ENCODE data around the gene UGP2. TPM values are rescaled to one million over a fixed set of nuclear protein-coding genes. Genes with fewer than 3 reads are reported as not detected.
"Not testable (repeated sequence)": the region's sequence is repeated elsewhere in the genome, so short reads cannot be mapped to it uniquely, and the experiment has no call there.

UGP2 gene
- total and polyA plus RNA-seq, 2 donors from 2014 or later, result 118 to 140 TPM

DNA sequence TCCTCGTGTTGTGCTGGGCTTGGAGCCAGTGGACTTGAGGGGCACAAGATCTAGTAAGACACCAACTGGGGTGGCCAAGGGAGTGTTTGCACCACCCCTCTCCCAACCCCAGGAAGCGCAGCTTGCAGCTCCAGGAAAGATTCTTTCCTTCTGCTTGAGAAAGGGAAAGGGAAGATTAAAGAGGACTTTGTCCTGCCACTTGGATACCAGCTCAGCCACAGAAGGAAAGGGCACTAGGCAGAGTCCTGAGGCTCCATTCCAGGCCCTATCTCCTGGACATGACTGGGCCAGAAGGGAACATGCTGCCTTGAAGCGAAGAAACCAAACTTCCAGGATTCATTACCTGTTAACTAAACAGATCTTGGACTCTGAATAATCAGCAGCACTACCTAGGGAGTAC lies 44.9 kb upstream of the UGP2 start:
- H3K4me3 ChIP-seq (ENCODE audit: low read length in 3 of 3), result no peak overlapping the region
- TF ChIP-seq, protein P1, sequence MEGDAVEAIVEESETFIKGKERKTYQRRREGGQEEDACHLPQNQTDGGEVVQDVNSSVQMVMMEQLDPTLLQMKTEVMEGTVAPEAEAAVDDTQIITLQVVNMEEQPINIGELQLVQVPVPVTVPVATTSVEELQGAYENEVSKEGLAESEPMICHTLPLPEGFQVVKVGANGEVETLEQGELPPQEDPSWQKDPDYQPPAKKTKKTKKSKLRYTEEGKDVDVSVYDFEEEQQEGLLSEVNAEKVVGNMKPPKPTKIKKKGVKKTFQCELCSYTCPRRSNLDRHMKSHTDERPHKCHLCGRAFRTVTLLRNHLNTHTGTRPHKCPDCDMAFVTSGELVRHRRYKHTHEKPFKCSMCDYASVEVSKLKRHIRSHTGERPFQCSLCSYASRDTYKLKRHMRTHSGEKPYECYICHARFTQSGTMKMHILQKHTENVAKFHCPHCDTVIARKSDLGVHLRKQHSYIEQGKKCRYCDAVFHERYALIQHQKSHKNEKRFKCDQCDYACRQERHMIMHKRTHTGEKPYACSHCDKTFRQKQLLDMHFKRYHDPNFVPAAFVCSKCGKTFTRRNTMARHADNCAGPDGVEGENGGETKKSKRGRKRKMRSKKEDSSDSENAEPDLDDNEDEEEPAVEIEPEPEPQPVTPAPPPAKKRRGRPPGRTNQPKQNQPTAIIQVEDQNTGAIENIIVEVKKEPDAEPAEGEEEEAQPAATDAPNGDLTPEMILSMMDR (IDR thresholded peaks at IDR 0.05; ENCODE audit: borderline replicate concordance, extremely low read depth, insufficient read depth), result no peak
- H3K9me3 ChIP-seq (ENCODE audit: control insufficient read depth in 2 of 3, insufficient read depth in 1 of 3, low read length in 3 of 3), result no peaks in the 10 kb centered on the region
- H3K4me1 ChIP-seq (ENCODE audit: control insufficient read depth in 2 of 3, insufficient read depth in 2 of 3, low read depth in 1 of 3, low read length in 3 of 3), result no peaks in the 10 kb centered on the region
- DNase-seq (no peak), FAIRE-seq (no peak)
- H3K9ac ChIP-seq (ENCODE audit: low read length in 3 of 3), result no peak overlapping the region
- intact Hi-C loops (cut with DNase I), result no loop called here
- H3K27me3 ChIP-seq (ENCODE audit: control insufficient read depth, insufficient read depth, low read length), result no peaks in the 10 kb centered on the region
- no peak overlapping the region for H3K27ac ChIP-seq (ENCODE audit: low read depth in 2 of 2, low read length in 2 of 2)
- no peaks in the 10 kb centered on the region for H3K36me3 ChIP-seq (ENCODE audit: control insufficient read depth in 2 of 3, insufficient read depth in 3 of 3, low read length in 3 of 3)

- TF ChIP-seq, protein P1 (IDR thresholded peaks at IDR 0.05; ENCODE audit: borderline replicate concordance, extremely low read depth, insufficient read depth), result no peak
- Histone ChIP-seq H3K27me3 (ENCODE audit: control insufficient read depth, insufficient read depth, low read length) (no peaks in the 10 kb centered on the region), H3K4me3 (ENCODE audit: low read length in 3 of 3) (no peak overlapping the region), H3K9ac (ENCODE audit: low read length in 3 of 3) (no peak overlapping the region), H3K27ac (ENCODE audit: low read depth in 2 of 2, low read length in 2 of 2) (no peak overlapping the region), H3K9me3 (ENCODE audit: control insufficient read depth in 2 of 3, insufficient read depth in 1 of 3, low read length in 3 of 3) (no peaks in the 10 kb centered on the region), H3K36me3 (ENCODE audit: control insufficient read depth in 2 of 3, insufficient read depth in 3 of 3, low read length in 3 of 3) (no peaks in the 10 kb centered on the region), H3K4me1 (ENCODE audit: control insufficient read depth in 2 of 3, insufficient read depth in 2 of 3, low read depth in 1 of 3, low read length in 3 of 3) (no peaks in the 10 kb centered on the region)
- intact Hi-C loops (cut with DNase I), result no loop called here
- FAIRE-seq (no peak), DNase-seq (no peak)
Measured at GRCh38 chr2:63801455-63801854, 40.2 kb upstream of the UGP2 start.

- Histone ChIP-seq H3K9me3 (ENCODE audit: control insufficient read depth in 2 of 3, insufficient read depth in 1 of 3, low read length in 3 of 3) (no peaks in the 10 kb centered on the region), H3K4me3 (ENCODE audit: low read length in 3 of 3) (no peak overlapping the region), H3K27ac (ENCODE audit: low read depth in 2 of 2, low read length in 2 of 2) (no peak overlapping the region), H3K4me1 (ENCODE audit: control insufficient read depth in 2 of 3, insufficient read depth in 2 of 3, low read depth in 1 of 3, low read length in 3 of 3) (no peaks in the 10 kb centered on the region), H3K9ac (ENCODE audit: low read length in 3 of 3) (no peak overlapping the region), H3K36me3 (ENCODE audit: control insufficient read depth in 2 of 3, insufficient read depth in 3 of 3, low read length in 3 of 3) (no peaks in the 10 kb centered on the region), H3K27me3 (ENCODE audit: control insufficient read depth, insufficient read depth, low read length) (no peaks in the 10 kb centered on the region)
- DNase-seq (no peak), FAIRE-seq (no peak)
- intact Hi-C loops (cut with DNase I), result no loop called here
- TF ChIP-seq, protein P1 (IDR thresholded peaks at IDR 0.05; ENCODE audit: borderline replicate concordance, extremely low read depth, insufficient read depth), result no peak
Measured at GRCh38 chr2:63805412-63805811, 36.3 kb upstream of the UGP2 start.

- H3K27me3 ChIP-seq (ENCODE audit: control insufficient read depth, insufficient read depth, low read length); H3K27ac ChIP-seq (ENCODE audit: low read depth in 2 of 2, low read length in 2 of 2); FAIRE-seq; H3K9ac ChIP-seq (ENCODE audit: low read length in 3 of 3); H3K4me3 ChIP-seq (ENCODE audit: low read length in 3 of 3); DNase-seq; H3K9me3 ChIP-seq (ENCODE audit: control insufficient read depth in 2 of 3, insufficient read depth in 1 of 3, low read length in 3 of 3); H3K36me3 ChIP-seq (ENCODE audit: control insufficient read depth in 2 of 3, insufficient read depth in 3 of 3, low read length in 3 of 3); H3K4me1 ChIP-seq (ENCODE audit: control insufficient read depth in 2 of 3, insufficient read depth in 2 of 3, low read depth in 1 of 3, low read length in 3 of 3); intact Hi-C loops (cut with DNase I): not testable (repeated sequence)
Measured at GRCh38 chr2:63808036-63808435, 33.7 kb upstream of the UGP2 start.

DNA sequence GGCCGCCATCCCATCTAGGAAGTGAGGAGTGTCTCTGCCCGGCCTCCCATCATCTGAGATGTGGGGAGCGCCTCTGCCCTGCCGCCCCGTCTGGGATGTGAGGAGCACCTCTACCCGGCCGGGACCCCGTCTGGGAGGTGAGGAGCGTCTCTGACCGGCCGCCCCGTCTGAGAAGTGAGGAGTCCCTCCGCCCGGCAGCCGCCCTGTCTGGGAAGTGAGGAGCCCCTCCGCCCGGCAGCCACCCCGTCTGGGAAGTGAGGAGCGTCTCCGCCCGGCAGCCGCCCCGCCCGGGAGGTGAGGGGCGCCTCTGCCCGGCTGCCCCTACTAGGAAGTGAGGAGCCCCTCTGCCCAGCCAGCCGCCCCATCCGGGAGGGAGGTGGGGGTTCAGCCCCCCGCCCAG lies 32.8 kb upstream of the UGP2 start:
- intact Hi-C loops (cut with DNase I); H3K4me1 ChIP-seq (ENCODE audit: control insufficient read depth in 2 of 3, insufficient read depth in 2 of 3, low read depth in 1 of 3, low read length in 3 of 3); H3K36me3 ChIP-seq (ENCODE audit: control insufficient read depth in 2 of 3, insufficient read depth in 3 of 3, low read length in 3 of 3); H3K4me3 ChIP-seq (ENCODE audit: low read length in 3 of 3); H3K27me3 ChIP-seq (ENCODE audit: control insufficient read depth, insufficient read depth, low read length); H3K9ac ChIP-seq (ENCODE audit: low read length in 3 of 3); H3K27ac ChIP-seq (ENCODE audit: low read depth in 2 of 2, low read length in 2 of 2); H3K9me3 ChIP-seq (ENCODE audit: control insufficient read depth in 2 of 3, insufficient read depth in 1 of 3, low read length in 3 of 3); FAIRE-seq: not testable (repeated sequence)
- DNase-seq, result peak in 1 of 5 donors; percentile 64
